Measurements from ENCODE around the gene SGIP1.
"Not testable (repeated sequence)": the region's sequence is repeated elsewhere in the genome, so short reads cannot be mapped to it uniquely, and the experiment has no call there.

Gene SGIP1

GRCh38 chr1:66725885-66726665 lies 192.1 kb downstream of the SGIP1 start:
- peak; percentile 93 for TF ChIP-seq CTCF (conservative IDR thresholded peaks at IDR 0.05; ENCODE audit: low read depth, low read length)
- Histone ChIP-seq H3K27ac (no peak overlapping the region), H3K4me3 (IDR thresholded peaks at IDR 0.05; ENCODE audit: insufficient read depth, low read depth, low read length) (no peak overlapping the region), H2AFZ (ENCODE audit: low read depth) (peak overlapping the region; percentile 47; the same call in 1 of the 2 replicates), H3K4me2 (peak overlapping the region; percentile 14; the same call in 1 of the 2 replicates), H3K4me1 (ENCODE audit: low read depth, poor library complexity, severe bottlenecking) (peaks cover 13% of the 10 kb centered on the region), H3K79me2 (ENCODE audit: insufficient read depth, low read depth) (no peaks in the 10 kb centered on the region), H4K20me1 (ENCODE audit: insufficient read depth) (no peaks in the 10 kb centered on the region), H3K36me3 (ENCODE audit: insufficient read depth) (no peaks in the 10 kb centered on the region), H3K9ac (no peak overlapping the region), H3K27me3 (ENCODE audit: insufficient read depth, low read depth) (no peaks in the 10 kb centered on the region)

- Histone ChIP-seq H3K27ac (no peak overlapping the region), H3K4me3 (IDR thresholded peaks at IDR 0.05; ENCODE audit: insufficient read depth, low read depth, low read length) (no peak overlapping the region), H3K27me3 (ENCODE audit: insufficient read depth, low read depth) (no peaks in the 10 kb centered on the region), H3K79me2 (ENCODE audit: insufficient read depth, low read depth) (no peaks in the 10 kb centered on the region), H3K4me1 (ENCODE audit: low read depth, poor library complexity, severe bottlenecking) (peaks cover 32% of the 10 kb centered on the region), H2AFZ (ENCODE audit: low read depth) (no peak overlapping the region), H4K20me1 (ENCODE audit: insufficient read depth) (no peaks in the 10 kb centered on the region), H3K4me2 (no peak overlapping the region), H3K36me3 (ENCODE audit: insufficient read depth) (no peaks in the 10 kb centered on the region), H3K9ac (no peak overlapping the region)
- no peak for TF ChIP-seq CTCF (conservative IDR thresholded peaks at IDR 0.05; ENCODE audit: low read depth, low read length)
These were observed 194.1 kb downstream of the SGIP1 start for GRCh38 chr1:66728021-66728420.

- H3K4me2 ChIP-seq; H3K4me3 ChIP-seq (IDR thresholded peaks at IDR 0.05; ENCODE audit: insufficient read depth, low read depth, low read length); H3K36me3 ChIP-seq (ENCODE audit: insufficient read depth): not testable (repeated sequence)
These were observed 194.8 kb downstream of the SGIP1 start for GRCh38 chr1:66728716-66729115.

GRCh38 chr1:66729119-66729518 lies 195.2 kb downstream of the SGIP1 start:
- H3K79me2 ChIP-seq (ENCODE audit: insufficient read depth, low read depth), result no peaks in the 10 kb centered on the region
- H3K4me1 ChIP-seq (ENCODE audit: low read depth, poor library complexity, severe bottlenecking), result peaks cover 43% of the 10 kb centered on the region
- H3K9ac ChIP-seq, result no peak overlapping the region
- no peak overlapping the region for H3K4me3 ChIP-seq (IDR thresholded peaks at IDR 0.05; ENCODE audit: insufficient read depth, low read depth, low read length)
- H3K27ac ChIP-seq, result no peak overlapping the region
- no peak for TF ChIP-seq CTCF (conservative IDR thresholded peaks at IDR 0.05; ENCODE audit: low read depth, low read length)
- no peak overlapping the region for H2AFZ ChIP-seq (ENCODE audit: low read depth)
- no peaks in the 10 kb centered on the region for H3K36me3 ChIP-seq (ENCODE audit: insufficient read depth)
- H4K20me1 ChIP-seq (ENCODE audit: insufficient read depth), result no peaks in the 10 kb centered on the region
- H3K27me3 ChIP-seq (ENCODE audit: insufficient read depth, low read depth), result no peaks in the 10 kb centered on the region
- no peak overlapping the region for H3K4me2 ChIP-seq

More at GRCh38 chr1:66728716-66729115, 194.8 kb downstream of the SGIP1 start:
- not testable (repeated sequence) for H3K27ac ChIP-seq; H3K9ac ChIP-seq; H3K79me2 ChIP-seq (ENCODE audit: insufficient read depth, low read depth); H3K27me3 ChIP-seq (ENCODE audit: insufficient read depth, low read depth); H2AFZ ChIP-seq (ENCODE audit: low read depth); H4K20me1 ChIP-seq (ENCODE audit: insufficient read depth)
- peaks cover 39% of the 10 kb centered on the region for H3K4me1 ChIP-seq (ENCODE audit: low read depth, poor library complexity, severe bottlenecking)

GRCh38 chr1:66729523-66729922 lies 195.6 kb downstream of the SGIP1 start:
- Histone ChIP-seq H3K4me2 (no peak overlapping the region), H2AFZ (ENCODE audit: low read depth) (no peak overlapping the region), H3K79me2 (ENCODE audit: insufficient read depth, low read depth) (no peaks in the 10 kb centered on the region), H3K4me1 (ENCODE audit: low read depth, poor library complexity, severe bottlenecking) (peaks cover 47% of the 10 kb centered on the region), H3K4me3 (IDR thresholded peaks at IDR 0.05; ENCODE audit: insufficient read depth, low read depth, low read length) (no peak overlapping the region), H4K20me1 (ENCODE audit: insufficient read depth) (no peaks in the 10 kb centered on the region), H3K27ac (no peak overlapping the region), H3K36me3 (ENCODE audit: insufficient read depth) (no peaks in the 10 kb centered on the region), H3K27me3 (ENCODE audit: insufficient read depth, low read depth) (no peaks in the 10 kb centered on the region), H3K9ac (no peak overlapping the region)
- no peak for TF ChIP-seq CTCF (conservative IDR thresholded peaks at IDR 0.05; ENCODE audit: low read depth, low read length)
